Kidney glomerular epithelial cell (primary cell): Measurements from ENCODE around the gene OR6F1.
A peak's percentile ranks its signal among the peaks of the same experiment; 100 is the strongest.
"Not testable (repeated sequence)": the region's sequence is repeated elsewhere in the genome, so short reads cannot be mapped to it uniquely, and the experiment has no call there.

Source experiments
- DNase-seq: peaks from one replicate; lab custom pipeline; 2025; lab: John Stamatoyannopoulos, UW

The OR6F1 gene

GRCh38 chr1:247716546-247716945 is at the start of gene OR6F1:
Gene OR6F1 (minus strand): TSS chr1:247716646. CDS start chr1:247712755, 3,891 bp downstream.
- no peak for DNase-seq

DNA sequence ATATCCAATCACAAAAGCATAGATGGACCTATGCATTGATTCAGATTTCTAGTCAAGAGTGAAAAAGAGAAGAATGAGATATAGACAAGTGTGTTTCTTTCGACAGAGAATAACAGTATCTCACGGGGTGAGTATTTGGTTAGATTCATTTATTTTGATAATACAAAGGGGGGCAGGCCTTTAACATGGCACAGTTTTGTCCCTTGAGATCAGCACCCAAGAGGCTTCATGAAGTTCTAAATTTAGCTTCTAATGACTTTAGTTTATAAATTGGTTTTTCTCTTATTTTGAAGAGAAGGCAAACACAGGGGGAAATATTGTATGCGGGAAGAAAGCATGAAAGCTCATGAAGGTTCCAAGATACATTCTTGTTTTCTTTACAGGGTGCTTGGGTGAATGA is 44.0 kb upstream of the OR6F1 start, which contains the start of gene OR1C1:
Gene OR1C1 (minus strand): TSS at position 101 of the 400 bp plus-strand sequence. CDS start 2,150 bp downstream, outside the sequence.
- no peak for DNase-seq

DNA sequence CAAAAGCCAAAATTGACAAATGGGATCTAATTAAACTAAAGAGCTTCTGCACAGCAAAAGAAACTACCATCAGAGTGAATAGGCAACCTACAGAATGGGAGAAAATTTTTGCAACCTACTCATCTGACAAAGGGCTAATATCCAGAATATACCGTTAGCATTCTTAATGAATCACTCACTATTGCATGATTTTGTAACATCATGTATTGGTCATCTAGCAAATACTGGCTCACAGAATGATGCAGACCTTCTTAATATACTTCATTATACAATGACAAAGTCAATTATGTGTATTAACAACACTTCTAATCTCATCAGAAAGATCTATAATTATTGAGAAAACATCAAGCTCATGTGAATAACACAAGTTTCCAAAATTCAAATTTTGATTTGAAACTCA is 37.9 kb upstream of the OR6F1 start:
- not testable (repeated sequence) for DNase-seq

GRCh38 chr1:247749870-247750269 is 33.4 kb upstream of the OR6F1 start:
- DNase-seq: no peak

DNA sequence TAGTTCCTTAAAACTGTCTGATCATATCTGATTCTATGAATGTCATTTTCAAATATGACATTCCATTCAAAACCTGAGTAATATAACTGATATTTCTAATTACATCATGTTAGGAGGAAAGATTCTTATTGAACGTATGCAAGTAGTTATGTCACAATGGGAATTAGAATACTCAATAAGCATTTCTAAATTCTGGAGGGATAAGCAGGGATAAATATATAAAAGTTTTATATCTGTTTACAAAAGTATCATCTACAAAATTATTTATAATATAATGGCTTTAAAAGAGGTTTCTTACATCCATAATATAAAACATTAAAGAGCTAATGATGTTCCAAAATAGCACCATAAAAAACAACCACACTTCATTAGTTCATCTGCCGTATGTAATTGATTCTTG is 31.6 kb upstream of the OR6F1 start, which contains the start of gene OR14A2:
Gene OR14A2 (minus strand): TSS at position 101 of the 400 bp plus-strand sequence.
- no peak for DNase-seq

DNA sequence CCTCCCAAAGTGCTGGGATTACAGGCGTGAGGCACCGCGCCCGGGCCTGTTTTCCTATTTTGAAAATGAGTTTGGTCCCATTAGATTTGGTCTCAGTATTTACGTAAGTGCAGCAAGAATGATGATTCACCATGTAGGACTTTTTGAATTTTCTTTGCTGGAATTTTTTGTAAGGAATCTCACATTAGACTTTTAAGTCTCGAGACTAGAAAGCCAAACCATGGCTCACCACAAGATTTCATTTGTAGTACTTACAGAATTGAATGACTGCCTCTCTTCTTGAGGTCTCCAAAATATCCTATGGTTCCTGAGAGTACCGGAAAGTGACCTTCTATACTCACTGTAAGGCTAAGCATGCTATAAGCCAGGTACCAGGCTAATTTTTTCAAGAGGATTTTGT is 31.2 kb upstream of the OR6F1 start:
- no peak for DNase-seq

- no peak for DNase-seq
Observed at GRCh38 chr1:247746391-247746935, 30.0 kb upstream of the OR6F1 start.

- DNase-seq: not testable (repeated sequence)
Observed at GRCh38 chr1:247742215-247742760, 25.8 kb upstream of the OR6F1 start.

- DNase-seq: no peak
Observed at GRCh38 chr1:247741756-247742155, 25.3 kb upstream of the OR6F1 start.

GRCh38 chr1:247740721-247741120 is 24.3 kb upstream of the OR6F1 start:
- no peak for DNase-seq

- DNase-seq: no peak
Observed at GRCh38 chr1:247738315-247738714, 21.9 kb upstream of the OR6F1 start, which contains the start of gene OR14K1. Gene OR14K1 (plus strand): TSS chr1:247738615. CDS start chr1:247738615, 0 bp downstream.

DNA sequence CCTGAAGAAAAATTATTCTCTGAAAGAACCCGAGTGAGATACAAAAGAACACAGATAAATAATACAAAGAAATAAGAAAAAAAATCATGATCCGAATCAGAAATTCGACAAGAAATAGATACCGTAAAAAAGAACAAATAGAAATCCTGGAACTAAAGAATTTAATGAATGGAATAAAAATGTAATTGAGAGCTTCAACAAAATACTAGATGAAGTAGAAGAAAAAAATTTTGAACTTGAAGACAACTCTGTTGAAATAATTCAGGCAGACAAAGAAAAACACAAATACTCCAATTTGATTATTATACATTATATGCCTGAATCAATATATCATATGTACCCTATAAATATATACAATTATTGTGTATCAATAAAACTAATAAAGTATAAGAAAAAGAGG is 4.8 kb upstream of the OR6F1 start:
- no peak for DNase-seq

GRCh38 chr1:247713753-247714152 is 2.7 kb downstream of the OR6F1 start:
- DNase-seq: no peak

DNA sequence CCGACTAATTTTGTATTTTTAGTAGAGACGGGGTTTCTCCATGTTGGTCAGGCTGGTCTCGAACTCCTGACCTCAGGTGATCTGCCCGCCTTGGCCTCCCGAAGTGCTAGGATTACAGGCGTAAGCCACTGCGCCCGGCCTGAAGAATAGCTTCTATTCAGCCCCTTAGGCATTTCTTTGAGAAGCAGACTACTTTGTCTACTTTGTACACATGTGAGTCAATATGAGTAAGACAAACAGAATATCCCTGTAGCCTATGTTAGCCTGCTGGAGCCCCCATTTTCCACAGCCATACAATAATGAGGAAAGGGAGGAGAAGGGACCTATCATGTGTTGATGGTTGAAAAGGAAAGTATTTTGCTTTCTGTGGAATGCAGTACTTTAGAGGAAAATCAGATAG is 5.8 kb downstream of the OR6F1 start:
- DNase-seq: not testable (repeated sequence)

GRCh38 chr1:247701338-247701737 is 15.1 kb downstream of the OR6F1 start:
- DNase-seq: no peak

DNA sequence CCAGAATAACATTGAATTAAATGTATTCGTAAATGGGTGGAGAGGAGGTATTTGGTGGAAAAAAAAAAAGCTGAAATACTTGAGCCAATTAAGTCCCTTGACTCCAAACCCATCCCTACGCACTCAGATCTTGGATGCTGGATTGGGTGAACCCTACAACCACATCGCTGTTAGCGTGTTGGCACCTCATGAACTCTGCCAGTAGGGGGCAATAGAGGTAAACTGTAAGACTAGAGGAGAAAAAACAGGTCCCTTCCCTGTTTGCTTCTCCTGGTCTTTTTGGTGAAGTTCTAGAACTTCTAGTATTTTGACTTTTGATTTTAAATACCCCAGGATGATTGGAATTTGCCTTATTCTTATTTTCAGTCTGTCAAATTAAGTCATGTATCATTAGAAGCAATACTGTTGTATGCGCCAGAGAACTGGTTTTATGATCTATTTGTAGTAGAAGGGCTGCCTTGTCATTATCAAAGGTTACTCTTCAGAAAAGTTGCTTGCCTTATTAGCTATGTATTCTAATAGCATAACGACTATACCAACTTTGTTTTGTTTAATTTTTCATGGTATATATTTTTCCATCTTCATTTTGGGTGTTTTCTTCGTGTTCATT is 35.1 kb downstream of the OR6F1 start:
- DNase-seq: peak; percentile 35

DNA sequence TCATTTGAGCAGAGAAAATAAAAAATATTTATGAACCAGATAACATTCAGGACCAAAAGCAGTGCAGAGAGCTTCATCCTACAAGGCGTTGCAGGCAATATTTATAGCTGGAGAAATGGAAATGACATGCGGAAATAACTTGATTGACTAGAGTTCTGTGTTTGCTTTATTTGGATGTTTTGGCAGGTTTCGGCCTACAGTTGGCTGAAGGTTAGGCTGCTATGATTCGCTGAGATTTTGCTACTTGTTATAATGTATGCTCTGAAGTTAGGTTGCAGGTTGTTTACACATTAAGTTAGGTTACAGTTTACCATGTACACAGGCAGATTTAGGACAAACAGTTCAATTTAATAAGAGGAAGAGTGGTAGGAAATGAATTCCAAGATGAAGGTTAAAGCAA is 36.3 kb downstream of the OR6F1 start:
- no peak for DNase-seq

DNA sequence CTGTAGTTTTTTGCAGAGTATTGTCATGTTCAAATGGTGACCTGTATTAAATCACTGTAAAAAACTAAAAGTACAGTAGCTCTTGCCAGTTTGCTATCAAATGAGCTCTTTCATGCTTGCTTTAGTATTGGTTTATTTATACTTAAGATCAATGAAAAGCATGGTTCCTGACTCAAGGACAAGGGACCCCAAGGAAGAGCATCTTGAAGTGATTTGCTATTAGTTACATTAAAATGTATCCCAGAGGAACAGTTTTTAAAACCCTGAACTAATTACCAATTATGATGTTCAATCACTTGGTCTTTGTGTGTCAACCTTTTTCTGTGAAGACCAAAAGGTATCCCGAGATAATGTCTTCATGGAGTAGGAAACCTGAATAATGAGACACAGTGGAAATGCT is 36.8 kb downstream of the OR6F1 start, which contains the start of gene OR13G1:
Gene OR13G1 (minus strand): TSS at position 101 of the 400 bp plus-strand sequence. CDS start 6,698 bp downstream, outside the sequence.
- no peak for DNase-seq

GRCh38 chr1:247669225-247669624 is 47.2 kb downstream of the OR6F1 start:
- DNase-seq: no peak
